Prostate gland (tissue), 2 donors: Measurements from ENCODE around the gene CDH8. TPM values are rescaled to one million over a fixed set of nuclear protein-coding genes. Genes with fewer than 3 reads are reported as not detected.

Experiments used
- DNase-seq: peaks from one replicate; pipeline ENCODE4 v3.0.0-alpha.2; 2019; ENCODE audit warnings: low spot score
- H3K27ac ChIP-seq, 2 donors: fragments of 200-600 bp; sonication (generic); 2 replicates each; pipeline ENCODE4 v1.5.1; 2017 to 2019
- H3K27me3 ChIP-seq: fragments of 200-600 bp; sonication (generic); replicated peaks from 2 replicates; pipeline ENCODE4 v1.5.1; 2019; ENCODE audit not compliant: insufficient read depth
- H3K36me3 ChIP-seq, 2 donors: fragments of 200-600 bp; sonication (generic); 1 replicate in 1 of 2; 2 replicates in 1 of 2; pipeline versions ENCODE4 v1.5.1 to v1.8.1; 2017 to 2019
- H3K4me1 ChIP-seq: fragments of 200-600 bp; sonication (generic); replicated peaks from 2 replicates; pipeline ENCODE4 v1.5.1; 2019
- H3K4me3 ChIP-seq, 2 donors: fragments of 200-600 bp; sonication (generic); 2 replicates each; pipeline ENCODE4 v1.5.1; 2017 to 2019
- H3K9me3 ChIP-seq: fragments of 200-600 bp; sonication (generic); 2 replicates; pipeline ENCODE4 v1.5.1; 2017
- CTCF ChIP-seq, 4 experiments: fragments of 200-600 bp in 2 of 4; fragments of 450-650 bp in 2 of 4; sonication (generic) in 2 of 4; IDR thresholded peaks; 1 replicate in 3 of 4; 2 replicates in 1 of 4; pipeline ENCODE4 v1.5.1; 2016 to 2019; ENCODE audit warnings: antibody characterized with exemption in 4 of 4, mild to moderate bottlenecking in 2 of 4, moderate library complexity in 2 of 4
- POLR2A ChIP-seq: fragments of 450-650 bp; IDR thresholded peaks from one replicate; pipeline ENCODE4 v1.6.1; 2016; ENCODE audit warnings: antibody characterized with exemption, mild to moderate bottlenecking
- POLR2AphosphoS5 ChIP-seq: sonication (generic); formaldehyde crosslinking; IDR thresholded peaks from one replicate; pipeline ENCODE4 v1.6.1; 2017; ENCODE audit warnings: antibody characterized with exemption
- WGBS: methylation state at CpG from one replicate; pipeline ENCODE4 v1.1.5; 2018; 5-methylcytosine and 5-hydroxymethylcytosine counted together
- intact Hi-C: fragments of 100-400 bp; cut with DNase I; formaldehyde crosslinking; loops from one replicate; pipeline ENCODE4 v1.14.2; 2022
- total RNA-seq, 2 donors: library from RNA; depleted of rRNA; stranded (reverse); fragments of >200 nt; gene quantifications; one replicate each; pipeline ENCODE4 v1.1.0, GENCODE V29; 2016

CDH8 gene
- total RNA-seq, 2 donors from 2014 or later: 1.0 to 3.1 TPM

GRCh38 chr16:61944004-61944403, 92.2 kb downstream of the CDH8 start:
- H3K4me3 ChIP-seq: no peak overlapping the region
- no peaks in the 10 kb centered on the region for H3K4me1 ChIP-seq
- no peaks in the 10 kb centered on the region for H3K36me3 ChIP-seq
- no peaks in the 10 kb centered on the region for H3K27me3 ChIP-seq
- no peak for DNase-seq
- no peak for TF ChIP-seq POLR2A
- no peak for TF ChIP-seq CTCF (IDR thresholded peaks at IDR 0.05)
- TF ChIP-seq POLR2AphosphoS5: no peak
- no peaks in the 10 kb centered on the region for H3K9me3 ChIP-seq
- H3K27ac ChIP-seq: no peak overlapping the region
- intact Hi-C loops: no loop called here
- 50% methylated on average over 3 of the region's 3 CpGs for WGBS

- intact Hi-C loops: no loop called here
- Histone ChIP-seq H3K9me3 (no peaks in the 10 kb centered on the region), H3K27me3 (no peaks in the 10 kb centered on the region), H3K4me3 (no peak overlapping the region), H3K36me3 (no peaks in the 10 kb centered on the region), H3K27ac (no peak overlapping the region), H3K4me1 (no peaks in the 10 kb centered on the region)
- TF ChIP-seq POLR2A (no peak), POLR2AphosphoS5 (no peak), CTCF (IDR thresholded peaks at IDR 0.05) (no peak)
- over 99% methylated on average over 10 of the region's 10 CpGs for WGBS
- DNase-seq: no peak
Measured at GRCh38 chr16:61940611-61941010, 95.6 kb downstream of the CDH8 start.

GRCh38 chr16:61937646-61938045, 98.6 kb downstream of the CDH8 start:
- intact Hi-C loops: no loop called here
- Histone ChIP-seq H3K4me1 (no peaks in the 10 kb centered on the region), H3K27me3 (no peaks in the 10 kb centered on the region), H3K36me3 (no peaks in the 10 kb centered on the region), H3K27ac (no peak overlapping the region), H3K9me3 (no peaks in the 10 kb centered on the region), H3K4me3 (no peak overlapping the region)
- DNase-seq: no peak
- no peak for TF ChIP-seq CTCF (IDR thresholded peaks at IDR 0.05)
- no peak for TF ChIP-seq POLR2A
- no peak for TF ChIP-seq POLR2AphosphoS5

GRCh38 chr16:61936522-61936921, 99.7 kb downstream of the CDH8 start:
- WGBS: 81% methylated on average over 2 of the region's 2 CpGs
- intact Hi-C loops: no loop called here
- Histone ChIP-seq H3K9me3 (no peaks in the 10 kb centered on the region), H3K4me3 (no peak overlapping the region), H3K27me3 (no peaks in the 10 kb centered on the region), H3K36me3 (no peaks in the 10 kb centered on the region), H3K4me1 (no peaks in the 10 kb centered on the region), H3K27ac (no peak overlapping the region)
- TF ChIP-seq POLR2AphosphoS5: no peak
- no peak for TF ChIP-seq POLR2A
- no peak for TF ChIP-seq CTCF (IDR thresholded peaks at IDR 0.05)
- no peak for DNase-seq

GRCh38 chr16:61934601-61935000, 101.6 kb downstream of the CDH8 start:
- H3K4me3 ChIP-seq: no peak overlapping the region
- WGBS: 89% methylated on average over 3 of the region's 3 CpGs
- intact Hi-C loops: no loop called here
- H3K9me3 ChIP-seq: no peaks in the 10 kb centered on the region
- H3K36me3 ChIP-seq: no peaks in the 10 kb centered on the region
- no peaks in the 10 kb centered on the region for H3K27me3 ChIP-seq
- no peak overlapping the region for H3K27ac ChIP-seq
- DNase-seq: no peak
- TF ChIP-seq POLR2A (no peak), POLR2AphosphoS5 (no peak), CTCF (IDR thresholded peaks at IDR 0.05) (no peak)
- no peaks in the 10 kb centered on the region for H3K4me1 ChIP-seq
